CD4-positive, alpha-beta memory T cell (primary cell): ENCODE results near the gene HIPK2. TPM values are rescaled to one million over a fixed set of nuclear protein-coding genes. Genes with fewer than 3 reads are reported as not detected.
A peak's percentile ranks its signal among the peaks of the same experiment; 100 is the strongest.

Source experiments
- CTCF ChIA-PET: fragments of 350-600 bp; sonication (Branson Sonifier 250); formaldehyde crosslinking; loops from one replicate; lab custom pipeline; 2021; ENCODE audit warnings: inconsistent platforms; ENCODE audit not compliant: partially characterized antibody; lab: Charles Lee
- POLR2A ChIA-PET: fragments of 350-600 bp; sonication (Branson Sonifier 250); formaldehyde crosslinking; loops from one replicate; lab custom pipeline; 2021; ENCODE audit not compliant: partially characterized antibody; lab: Charles Lee
- DNase-seq, 5 donors: peaks; one replicate each; pipeline versions ENCODE4 v3.0.0 to v3.0.0-alpha.2; 2020 to 2022; ENCODE audit warnings: mixed read lengths in 1 of 5
- H3K27ac ChIP-seq: one replicate; pipeline ENCODE4 v1.7.0; 2013; ENCODE audit warnings: low read depth, low read length
- H3K27me3 ChIP-seq: 2 replicates; pipeline ENCODE4 v1.7.0; 2013; ENCODE audit warnings: mild to moderate bottlenecking, low read length, moderate library complexity; ENCODE audit not compliant: insufficient read depth
- H3K36me3 ChIP-seq: 2 replicates; pipeline ENCODE4 v1.7.0; 2013; ENCODE audit warnings: mild to moderate bottlenecking, low read length, moderate library complexity; ENCODE audit not compliant: insufficient read depth
- H3K4me1 ChIP-seq: 2 replicates; pipeline ENCODE4 v1.7.0; 2013; ENCODE audit warnings: mild to moderate bottlenecking, low read length, moderate library complexity; ENCODE audit not compliant: insufficient read depth
- H3K4me3 ChIP-seq, 2 donors: one replicate each; pipeline ENCODE4 v1.7.0; 2013; ENCODE audit warnings: low read length in 2 of 2, mild to moderate bottlenecking in 1 of 2
- H3K9me3 ChIP-seq, 2 donors: one replicate each; pipeline ENCODE4 v1.7.0; 2013; ENCODE audit warnings: low read length in 2 of 2, control low read depth in 1 of 2; ENCODE audit not compliant: control insufficient read depth in 1 of 2
- H3K27ac Mint-ChIP-seq, 7 donors: one replicate each; pipeline ENCODE4 v1.8.0; 2020 to 2021; ENCODE audit warnings: mixed read lengths in 7 of 7, mild to moderate bottlenecking in 6 of 7, inconsistent platforms in 3 of 7, moderate library complexity in 3 of 7
- H3K27me3 Mint-ChIP-seq, 2 donors: one replicate each; pipeline ENCODE4 v1.8.0; 2020 to 2021; ENCODE audit warnings: mixed read lengths in 2 of 2
- H3K36me3 Mint-ChIP-seq, 2 donors: one replicate each; pipeline ENCODE4 v1.8.0; 2020 to 2021; ENCODE audit warnings: mixed read lengths in 2 of 2, inconsistent platforms in 1 of 2, mild to moderate bottlenecking in 1 of 2
- H3K4me1 Mint-ChIP-seq, 4 donors: one replicate each; pipeline ENCODE4 v1.8.0; 2020 to 2021; ENCODE audit warnings: mixed read lengths in 4 of 4, mild to moderate bottlenecking in 1 of 4
- H3K4me3 Mint-ChIP-seq, 8 donors: one replicate each; pipeline ENCODE4 v1.8.0; 2020 to 2021; ENCODE audit warnings: mixed read lengths in 8 of 8, mild to moderate bottlenecking in 7 of 8, moderate library complexity in 6 of 8, inconsistent platforms in 3 of 8
- H3K9me3 Mint-ChIP-seq, 8 donors: one replicate each; pipeline ENCODE4 v1.8.0; 2020 to 2021; ENCODE audit warnings: mixed read lengths in 8 of 8, mild to moderate bottlenecking in 5 of 8, inconsistent platforms in 3 of 8, moderate library complexity in 1 of 8
- intact Hi-C: fragments of 100-400 bp; cut with micrococcal nuclease; formaldehyde crosslinking; loops from one replicate; pipeline ENCODE4 v1.15.1; 2023
- polyA plus RNA-seq, 2 donors: library from polyadenylated mRNA; unstranded; fragments of 300-500 nt; fragmentation: Illumina TruSeq; gene quantifications; one replicate each; pipeline ENCODE4 v1.2.3, GENCODE V29; 2021
- total RNA-seq, 2 experiments: library from RNA; stranded (reverse); gene quantifications; one replicate each; pipeline ENCODE4 v1.2.3, GENCODE V29; 2021

HIPK2 gene
- total and polyA plus RNA-seq, 4 experiments from 2014 or later = 0.87 to 34.1 (median 17.8) TPM

GRCh38 chr7:139669106-139670061, 108.4 kb downstream of the HIPK2 start:
- peaks cover 2 to 8% of the 10 kb centered on the region in 2 donors for H3K36me3 Mint-ChIP-seq
- Histone ChIP-seq H3K4me1 (no peaks in the 10 kb centered on the region), H3K4me3 (no peak overlapping the region), H3K27ac (no peak overlapping the region), H3K27me3 (no peaks in the 10 kb centered on the region), H3K36me3 (no peaks in the 10 kb centered on the region), H3K9me3 (no peaks in the 10 kb centered on the region)
- no peaks in the 10 kb centered on the region for H3K27me3 Mint-ChIP-seq
- POLR2A ChIA-PET = no interaction called here
- no peak for DNase-seq
- no peak overlapping the region for H3K27ac Mint-ChIP-seq
- intact Hi-C loops = no loop called here
- no peak overlapping the region for H3K4me3 Mint-ChIP-seq
- peaks cover 6 to 17% (median 12%) of the 10 kb centered on the region in 4 donors for H3K4me1 Mint-ChIP-seq
- H3K9me3 Mint-ChIP-seq = no peaks in the 10 kb centered on the region
- CTCF ChIA-PET = interaction anchor here (0.7 to 1.4 kb wide), 3 partner anchors 24 to 161 kb away, joined by 3 to 7 read pairs (median 3); no protein-coding TSS in a partner anchor

GRCh38 chr7:139667377-139667776, 110.4 kb downstream of the HIPK2 start:
- intact Hi-C loops = no loop called here
- Histone ChIP-seq H3K27ac (no peak overlapping the region), H3K27me3 (no peaks in the 10 kb centered on the region), H3K4me3 (no peak overlapping the region), H3K9me3 (no peaks in the 10 kb centered on the region), H3K36me3 (no peaks in the 10 kb centered on the region), H3K4me1 (no peaks in the 10 kb centered on the region)
- no peak overlapping the region for H3K27ac Mint-ChIP-seq
- DNase-seq = no peak
- ChIA-PET POLR2A (no interaction called here), CTCF (no interaction called here)
- peaks cover 0 to 8% of the 10 kb centered on the region in 2 donors for H3K36me3 Mint-ChIP-seq
- H3K9me3 Mint-ChIP-seq = no peaks in the 10 kb centered on the region
- H3K27me3 Mint-ChIP-seq = no peaks in the 10 kb centered on the region
- peaks cover 18 to 23% (median 18%) of the 10 kb centered on the region in 4 donors for H3K4me1 Mint-ChIP-seq
- H3K4me3 Mint-ChIP-seq = no peak overlapping the region

GRCh38 chr7:139666501-139666900, 111.3 kb downstream of the HIPK2 start:
- Mint-ChIP-seq H3K4me1 (peaks cover 20 to 31% (median 26%) of the 10 kb centered on the region in 4 donors), H3K27ac (no peak overlapping the region), H3K36me3 (peaks cover 0 to 8% of the 10 kb centered on the region in 2 donors), H3K27me3 (no peaks in the 10 kb centered on the region), H3K4me3 (no peak overlapping the region), H3K9me3 (no peaks in the 10 kb centered on the region)
- intact Hi-C loops = no loop called here
- no peak for DNase-seq
- POLR2A ChIA-PET = no interaction called here
- CTCF ChIA-PET = no interaction called here
- H3K4me1 ChIP-seq = no peaks in the 10 kb centered on the region
- no peak overlapping the region for H3K27ac ChIP-seq
- no peaks in the 10 kb centered on the region for H3K9me3 ChIP-seq
- no peaks in the 10 kb centered on the region for H3K27me3 ChIP-seq
- H3K4me3 ChIP-seq = no peak overlapping the region
- H3K36me3 ChIP-seq = no peaks in the 10 kb centered on the region

- POLR2A ChIA-PET = no interaction called here
- CTCF ChIA-PET = interaction anchor here (5.3 kb wide), 1 partner anchor 18 kb away, joined by 40 read pairs; no protein-coding TSS in a partner anchor
Measured at GRCh38 chr7:139664434-139664833, 113.4 kb downstream of the HIPK2 start.

GRCh38 chr7:139663608-139664177, 114.1 kb downstream of the HIPK2 start:
- H3K9me3 ChIP-seq = no peaks in the 10 kb centered on the region
- peak overlapping the region in 3 of 7 donors; percentile 3 to 77 (median 11) for H3K27ac Mint-ChIP-seq

More at GRCh38 chr7:139664434-139664833, 113.4 kb downstream of the HIPK2 start:
- Mint-ChIP-seq H3K9me3 (no peaks in the 10 kb centered on the region), H3K27ac (no peak overlapping the region), H3K4me1 (peaks cover 22 to 33% (median 30%) of the 10 kb centered on the region in 4 donors), H3K27me3 (no peaks in the 10 kb centered on the region), H3K36me3 (peaks cover 0 to 8% of the 10 kb centered on the region in 2 donors), H3K4me3 (no peak overlapping the region)
- intact Hi-C loops = no loop called here
- no peak for DNase-seq
- H3K4me3 ChIP-seq = no peak overlapping the region
- no peak overlapping the region for H3K27ac ChIP-seq
- no peaks in the 10 kb centered on the region for H3K27me3 ChIP-seq
- no peaks in the 10 kb centered on the region for H3K4me1 ChIP-seq
- H3K9me3 ChIP-seq = no peaks in the 10 kb centered on the region
- H3K36me3 ChIP-seq = no peaks in the 10 kb centered on the region

GRCh38 chr7:139661903-139662302, 115.9 kb downstream of the HIPK2 start:
- Histone ChIP-seq H3K27ac (no peak overlapping the region), H3K36me3 (no peaks in the 10 kb centered on the region), H3K4me3 (no peak overlapping the region), H3K4me1 (no peaks in the 10 kb centered on the region), H3K9me3 (no peaks in the 10 kb centered on the region), H3K27me3 (no peaks in the 10 kb centered on the region)
- no peaks in the 10 kb centered on the region for H3K9me3 Mint-ChIP-seq
- no peaks in the 10 kb centered on the region for H3K27me3 Mint-ChIP-seq
- ChIA-PET CTCF (interaction anchor here (5.3 kb wide), 1 partner anchor 15 kb away, joined by 40 read pairs; no protein-coding TSS in a partner anchor), POLR2A (no interaction called here)
- no peak for DNase-seq
- peaks cover 21 to 37% (median 31%) of the 10 kb centered on the region in 4 donors for H3K4me1 Mint-ChIP-seq
- H3K27ac Mint-ChIP-seq = peak overlapping the region in 3 of 7 donors; percentile 4 to 15 (median 8)
- H3K4me3 Mint-ChIP-seq = no peak overlapping the region
- intact Hi-C loops = no loop called here
- H3K36me3 Mint-ChIP-seq = peaks cover 4 to 8% of the 10 kb centered on the region in 2 donors

More at GRCh38 chr7:139663608-139664177, 114.1 kb downstream of the HIPK2 start:
- Histone ChIP-seq H3K36me3 (no peaks in the 10 kb centered on the region), H3K27me3 (no peaks in the 10 kb centered on the region), H3K4me3 (no peak overlapping the region), H3K4me1 (no peaks in the 10 kb centered on the region), H3K27ac (no peak overlapping the region)
- Mint-ChIP-seq H3K4me3 (no peak overlapping the region), H3K36me3 (peaks cover 0 to 8% of the 10 kb centered on the region in 2 donors), H3K4me1 (peaks cover 20 to 32% (median 30%) of the 10 kb centered on the region in 4 donors), H3K27me3 (no peaks in the 10 kb centered on the region), H3K9me3 (no peaks in the 10 kb centered on the region)
- intact Hi-C loops = no loop called here
- DNase-seq = no peak
- ChIA-PET POLR2A (no interaction called here), CTCF (interaction anchor here (1.1 to 5.3 kb wide), 2 partner anchors 13 to 17 kb away, joined by 3 to 40 read pairs; no protein-coding TSS in a partner anchor)

- POLR2A ChIA-PET = no interaction called here
- DNase-seq = no peak
- no peaks in the 10 kb centered on the region for H3K27me3 Mint-ChIP-seq
- H3K9me3 Mint-ChIP-seq = no peaks in the 10 kb centered on the region
- H3K4me1 Mint-ChIP-seq = peaks cover 21 to 42% (median 36%) of the 10 kb centered on the region in 4 donors
- Histone ChIP-seq H3K27ac (no peak overlapping the region), H3K4me1 (no peaks in the 10 kb centered on the region), H3K9me3 (no peaks in the 10 kb centered on the region), H3K27me3 (no peaks in the 10 kb centered on the region), H3K36me3 (no peaks in the 10 kb centered on the region), H3K4me3 (no peak overlapping the region)
- peak overlapping the region in 3 of 7 donors; percentile 23 to 57 (median 32) for H3K27ac Mint-ChIP-seq
- CTCF ChIA-PET = interaction anchor here (5.3 kb wide), 1 partner anchor 14 kb away, joined by 40 read pairs; no protein-coding TSS in a partner anchor
- no peak overlapping the region for H3K4me3 Mint-ChIP-seq
- intact Hi-C loops = no loop called here
- peaks cover 4 to 12% of the 10 kb centered on the region in 2 donors for H3K36me3 Mint-ChIP-seq
Measured at GRCh38 chr7:139661043-139661440, 116.8 kb downstream of the HIPK2 start.
